Endothelial cell of umbilical vein (primary cell): Measurements from ENCODE around the gene PTGDS. TPM values are rescaled to one million over a fixed set of nuclear protein-coding genes. Genes with fewer than 3 reads are reported as not detected.
A peak's percentile ranks its signal among the peaks of the same experiment; 100 is the strongest.

Experiments used
- Bru-seq: library from RNA; stranded (reverse); fragments of 400-500 nt; gene quantifications from one replicate; lab custom pipeline; 2021; lab: Mats Ljungman, UMichigan
- BruChase-seq, 2 experiments: library from RNA; stranded (reverse); fragments of 400-500 nt; gene quantifications; one replicate each; lab custom pipeline; 2021; lab: Mats Ljungman, UMichigan
- BruUV-seq: library from RNA; stranded (reverse); fragments of 400-500 nt; replicated peaks from 2 replicates; lab custom pipeline; 2021; lab: Mats Ljungman, UMichigan
- CTCF ChIA-PET: fragments of 300-600, 350-600 bp; sonication (Branson Sonifier 250); formaldehyde crosslinking; loops from one replicate; lab custom pipeline; 2021; ENCODE audit warnings: antibody characterized with exemption, inconsistent platforms; lab: Charles Lee
- POLR2A ChIA-PET: fragments of 300-600, 350-600 bp; sonication (Branson Sonifier 250); formaldehyde crosslinking; loops from one replicate; lab custom pipeline; 2021; ENCODE audit warnings: antibody characterized with exemption, inconsistent platforms; lab: Charles Lee
- DNase-seq: peaks from one replicate; pipeline ENCODE4 v3.0.0-alpha.2; 2011; ENCODE audit warnings: low read depth, low spot score
- FAIRE-seq: peaks from 2 replicates; lab custom pipeline; 2011; peaks lifted over from hg19 to GRCh38; lab: Jason Lieb, UNC
- H2AFZ ChIP-seq: 2 replicates; pipeline ENCODE4 v1.6.0; 2012; ENCODE audit warnings: low read depth, low read length, control low read depth, inconsistent platforms
- H3K27ac ChIP-seq: 2 replicates; pipeline ENCODE4 v1.5.1; 2011; ENCODE audit warnings: low read depth, mild to moderate bottlenecking, control low read depth, low read length, moderate library complexity; ENCODE audit not compliant: insufficient read depth
- H3K27me3 ChIP-seq, 2 experiments: 2 replicates each; pipeline versions ENCODE4 v1.6.0 to v1.6.1; 2011; ENCODE audit warnings: low read length in 2 of 2, mixed read lengths in 1 of 2; ENCODE audit not compliant: control insufficient read depth in 2 of 2, insufficient read depth in 2 of 2
- H3K36me3 ChIP-seq, 2 experiments: 2 replicates in 1 of 2; 3 replicates in 1 of 2; pipeline ENCODE4 v1.5.1; 2011; ENCODE audit warnings: low read length in 2 of 2, mild to moderate bottlenecking in 1 of 2, moderate library complexity in 1 of 2; ENCODE audit not compliant: control insufficient read depth in 2 of 2, insufficient read depth in 2 of 2; ENCODE audit errors: extremely low read depth in 1 of 2
- H3K4me1 ChIP-seq: 3 replicates; pipeline ENCODE4 v1.5.1; 2011; ENCODE audit warnings: mild to moderate bottlenecking, low read length; ENCODE audit not compliant: control insufficient read depth, insufficient read depth; ENCODE audit errors: extremely low read depth
- H3K4me2 ChIP-seq: 2 replicates; pipeline ENCODE4 v1.6.1; 2011; ENCODE audit warnings: low read length, control low read depth, mixed read lengths; ENCODE audit not compliant: insufficient read depth
- H3K4me3 ChIP-seq, 3 experiments: fragments of 200-600 bp in 1 of 3; sonication (generic), shearing (Covaris generic) in 1 of 3; replicated peaks in 1 of 3; 2 replicates each; pipeline ENCODE4 v1.5.1; 2011 to 2016; ENCODE audit warnings: control low read depth in 3 of 3, low read length in 3 of 3, mild to moderate bottlenecking in 2 of 3, inconsistent platforms in 1 of 3, low read depth in 1 of 3, moderate library complexity in 1 of 3; ENCODE audit not compliant: insufficient read depth in 1 of 3
- H3K79me2 ChIP-seq: 2 replicates; pipeline ENCODE4 v1.6.0; 2012; ENCODE audit warnings: low read length, inconsistent platforms; ENCODE audit not compliant: control insufficient read depth, insufficient read depth
- H3K9ac ChIP-seq: replicated peaks from 2 replicates; pipeline ENCODE3; 2011; ENCODE audit warnings: low read length, control low read depth; ENCODE audit not compliant: insufficient read depth; ENCODE audit errors: extremely low read depth
- H3K9me1 ChIP-seq: replicated peaks from 3 replicates; pipeline ENCODE4 v1.6.0; 2011; ENCODE audit warnings: mild to moderate bottlenecking, low read length; ENCODE audit not compliant: control insufficient read depth, insufficient read depth; ENCODE audit errors: extremely low read depth
- H3K9me3 ChIP-seq: replicated peaks from 2 replicates; pipeline ENCODE4 v1.5.1; 2012; ENCODE audit warnings: low read length, inconsistent platforms; ENCODE audit not compliant: control insufficient read depth, insufficient read depth
- H4K20me1 ChIP-seq: replicated peaks from 2 replicates; pipeline ENCODE3; 2011; ENCODE audit warnings: mild to moderate bottlenecking, low read length; ENCODE audit not compliant: control insufficient read depth, insufficient read depth; ENCODE audit errors: extremely low read depth
- EZH2 ChIP-seq: IDR thresholded peaks from 2 replicates; pipeline ENCODE4 v1.6.1; 2012; ENCODE audit warnings: borderline replicate concordance, low read depth, mild to moderate bottlenecking, moderate library complexity, low read length, inconsistent platforms; ENCODE audit not compliant: severe bottlenecking
- FOS ChIP-seq: IDR thresholded peaks from 2 replicates; pipeline ENCODE4 v1.6.1; 2011; ENCODE audit warnings: mild to moderate bottlenecking, low read length, moderate library complexity, borderline replicate concordance; ENCODE audit not compliant: insufficient read depth
- GATA2 ChIP-seq: IDR thresholded peaks from 2 replicates; pipeline ENCODE4 v1.7.0; 2011; ENCODE audit warnings: low read depth, mild to moderate bottlenecking, moderate library complexity, mixed read lengths, low read length; ENCODE audit not compliant: insufficient read length, insufficient read depth
- JUN ChIP-seq: IDR thresholded peaks from 2 replicates; pipeline ENCODE4 v1.6.1; 2011; ENCODE audit warnings: borderline replicate concordance, low read depth; ENCODE audit not compliant: insufficient read length, insufficient read depth
- MAX ChIP-seq: IDR thresholded peaks from 2 replicates; pipeline ENCODE4 v1.6.1; 2011; ENCODE audit not compliant: insufficient read depth, insufficient read length
- MYC ChIP-seq: IDR thresholded peaks from one replicate; pipeline ENCODE4 v1.6.1; 2011; ENCODE audit warnings: mild to moderate bottlenecking, low read depth, low read length
- POLR2A ChIP-seq: IDR thresholded peaks from 2 replicates; pipeline ENCODE4 v1.6.1; 2012; ENCODE audit warnings: low read depth, mild to moderate bottlenecking, control low read depth, low read length
- POLR2AphosphoS5 ChIP-seq: IDR thresholded peaks from 2 replicates; pipeline ENCODE4 v1.6.1; 2012; ENCODE audit warnings: low read depth, mild to moderate bottlenecking, control low read depth, low read length, moderate library complexity; ENCODE audit not compliant: insufficient read depth
- dilution Hi-C: fragments of 300-500 bp; cut with MboI; formaldehyde crosslinking; loops from one replicate; pipeline ENCODE4 v1.15.0; 2019; ENCODE audit warnings: low sequenced_read_pairs; ENCODE audit not compliant: extremely low pct_ligation_motif_present
- intact Hi-C: fragments of 100-400 bp; cut with micrococcal nuclease; formaldehyde crosslinking; loops from one replicate; pipeline ENCODE4 v1.10.0; 2022
- long read RNA-seq: library from polyadenylated mRNA; stranded (forward); transcript quantifications from one replicate; pipeline ENCODE4 v2.0.0, GENCODE V29; 2021
- polyA minus RNA-seq, 3 experiments: library from RNA; depleted of rRNA, polyadenylated mRNA; stranded (reverse); fragments of >200 nt; gene quantifications; 1 replicate in 1 of 3; 2 replicates in 2 of 3; pipeline ENCODE4 v1.2.3, GENCODE V29; 2011
- polyA plus RNA-seq, 4 experiments: library from polyadenylated mRNA; depleted of rRNA in 3 of 4; stranded (reverse) in 3 of 4; unstranded in 1 of 4; fragments of >200 nt; gene quantifications; 2 replicates each; pipeline versions ENCODE4 v1.2.1 to v1.2.3, GENCODE V29; 2011 to 2012; ENCODE audit warnings: missing spikeins in 1 of 4
- total RNA-seq: library from RNA; stranded (reverse); gene quantifications from 2 replicates; pipeline ENCODE4 v1.2.3, GENCODE V29; 2021
- TF ChIP-seq, protein P1 (sequence below), 2 donors: IDR thresholded peaks; 1 replicate in 1 of 2; 2 replicates in 1 of 2; pipeline ENCODE4 v1.5.1; 2011; ENCODE audit warnings: low read length in 2 of 2, mild to moderate bottlenecking in 2 of 2, moderate library complexity in 2 of 2, control low read depth in 1 of 2, inconsistent platforms in 1 of 2, low read depth in 1 of 2; ENCODE audit not compliant: insufficient read depth in 1 of 2; ENCODE audit errors: extremely low read depth in 1 of 2

PTGDS gene
- total RNA-seq (not detected in 2 replicates), polyA plus RNA-seq (not detected in 2 replicates), polyA minus RNA-seq (0.40 TPM in 1 of 2 replicates, not detected in the other), Bru-seq, nascent RNA (not detected), BruChase-seq, experiment 1, labeled RNA remaining after a 6-hour chase (not detected), BruChase-seq, experiment 2, labeled RNA remaining after a 2-hour chase (not detected)
- not detected in 2 replicates for polyA plus RNA-seq (2011; cell fraction: cytosol; rRNA removed)
- polyA plus RNA-seq (2011; cell fraction: nucleus; rRNA removed), result 0.28 TPM in 1 of 2 replicates, not detected in the other
- 0.30 TPM in 1 of 2 replicates, not detected in the other for polyA plus RNA-seq (2012)
- 5.9 TPM for polyA minus RNA-seq (2011; cell fraction: cytosol; rRNA and poly(A)+ RNA removed)
- polyA minus RNA-seq (2011; cell fraction: nucleus; rRNA and poly(A)+ RNA removed), result not detected in 2 replicates
- long read RNA-seq, result 0 reads

- Histone ChIP-seq H3K27me3 (no peaks in the 10 kb centered on the region), H2AFZ (peak within 1 kb of the TSS; percentile 81), H3K36me3 (no peaks in the 10 kb centered on the region), H4K20me1 (no peaks in the 10 kb centered on the region), H3K9ac (no peak within 1 kb of the TSS), H3K4me3 (peak within 1 kb of the TSS in 1 of 3 experiments; percentile 32), H3K4me2 (peak within 1 kb of the TSS; percentile 18), H3K9me1 (no peaks in the 10 kb centered on the region), H3K27ac (no peak within 1 kb of the TSS), H3K4me1 (peaks cover 4% of the 10 kb centered on the region), H3K79me2 (no peaks in the 10 kb centered on the region), H3K9me3 (no peaks in the 10 kb centered on the region)
- dilution Hi-C loops, result no loop called here
- ChIA-PET POLR2A (no interaction called here), CTCF (interaction anchor here (1.3 kb wide), 1 partner anchor 52 kb away, joined by 5 read pairs; no protein-coding TSS in a partner anchor)
- no peak for DNase-seq
- no peak for FAIRE-seq
- intact Hi-C loops, result no loop called here
- TF ChIP-seq MYC, result no peak
- TF ChIP-seq FOS, result no peak
- no peak for TF ChIP-seq POLR2AphosphoS5
- TF ChIP-seq EZH2, result no peak
- TF ChIP-seq GATA2, result no peak
- TF ChIP-seq POLR2A, result no peak
- no peak for TF ChIP-seq MAX
- TF ChIP-seq, protein P1, sequence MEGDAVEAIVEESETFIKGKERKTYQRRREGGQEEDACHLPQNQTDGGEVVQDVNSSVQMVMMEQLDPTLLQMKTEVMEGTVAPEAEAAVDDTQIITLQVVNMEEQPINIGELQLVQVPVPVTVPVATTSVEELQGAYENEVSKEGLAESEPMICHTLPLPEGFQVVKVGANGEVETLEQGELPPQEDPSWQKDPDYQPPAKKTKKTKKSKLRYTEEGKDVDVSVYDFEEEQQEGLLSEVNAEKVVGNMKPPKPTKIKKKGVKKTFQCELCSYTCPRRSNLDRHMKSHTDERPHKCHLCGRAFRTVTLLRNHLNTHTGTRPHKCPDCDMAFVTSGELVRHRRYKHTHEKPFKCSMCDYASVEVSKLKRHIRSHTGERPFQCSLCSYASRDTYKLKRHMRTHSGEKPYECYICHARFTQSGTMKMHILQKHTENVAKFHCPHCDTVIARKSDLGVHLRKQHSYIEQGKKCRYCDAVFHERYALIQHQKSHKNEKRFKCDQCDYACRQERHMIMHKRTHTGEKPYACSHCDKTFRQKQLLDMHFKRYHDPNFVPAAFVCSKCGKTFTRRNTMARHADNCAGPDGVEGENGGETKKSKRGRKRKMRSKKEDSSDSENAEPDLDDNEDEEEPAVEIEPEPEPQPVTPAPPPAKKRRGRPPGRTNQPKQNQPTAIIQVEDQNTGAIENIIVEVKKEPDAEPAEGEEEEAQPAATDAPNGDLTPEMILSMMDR (IDR thresholded peaks at IDR 0.05; ENCODE audit: extremely low read depth in 1 of 2, insufficient read depth in 1 of 2, low read depth in 1 of 2, low read length in 2 of 2), result no peak
- no peak for TF ChIP-seq JUN
- BruUV-seq, result no TSS peak
Measured at GRCh38 chr9:136977223-136977622, at the start of gene PTGDS. PTGDS (plus strand) TSS chr9:136977504; CDS start chr9:136977579, 75 bp downstream.
